Measurements from ENCODE around the gene SLC6A19. TPM values are rescaled to one million over a fixed set of nuclear protein-coding genes. Genes with fewer than 3 reads are reported as not detected.
"Not testable (repeated sequence)": the region's sequence is repeated elsewhere in the genome, so short reads cannot be mapped to it uniquely, and the experiment has no call there.

SLC6A19 gene
- total RNA-seq, 3 donors from 2014 or later, result 14.4 to 92.8 (median 29.2) TPM

DNA sequence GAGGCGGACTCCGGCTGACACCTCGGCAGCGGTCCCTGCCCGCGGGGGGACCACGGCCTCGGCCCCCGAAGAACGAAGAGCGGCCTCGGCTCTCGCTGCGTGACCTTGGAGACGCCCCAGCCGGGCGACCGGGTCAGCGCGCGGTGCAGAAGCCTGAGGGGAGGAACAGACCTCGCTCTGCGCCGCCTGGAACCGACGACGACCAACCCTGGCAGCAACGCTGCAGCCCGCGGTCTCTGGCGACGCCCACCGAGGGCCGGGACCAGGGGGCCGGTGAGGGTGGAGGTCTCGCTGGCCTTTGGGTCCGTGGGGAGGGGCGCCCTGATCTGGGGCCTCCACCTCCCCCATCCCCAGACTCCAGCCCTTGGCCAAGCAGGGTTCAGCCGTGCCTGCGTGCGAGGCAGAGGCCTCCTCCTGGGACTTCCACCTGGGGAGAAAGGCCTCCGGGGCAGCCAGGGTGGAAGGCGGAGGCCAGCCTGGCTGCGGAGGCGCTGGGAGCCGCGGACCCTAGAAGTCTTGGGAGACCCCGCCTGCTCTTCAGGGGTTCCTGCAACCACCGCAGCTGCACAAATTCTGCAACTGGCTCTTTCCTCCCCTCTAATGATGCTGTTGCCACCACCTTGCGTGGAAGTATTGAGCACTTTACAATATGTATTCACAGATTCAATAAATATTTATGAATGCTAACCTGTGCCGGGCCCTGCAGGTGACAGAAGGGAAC lies 45.2 kb upstream of the SLC6A19 start:
- intact Hi-C loops (cut with DNase I, micrococcal nuclease), result no loop called here
- Histone ChIP-seq H3K36me3 (ENCODE audit: low read depth) (no peaks in the 10 kb centered on the region), H3K4me1 (ENCODE audit: low read depth) (peaks cover 8% of the 10 kb centered on the region), H3K9me3 (no peaks in the 10 kb centered on the region), H3K4me3 (no peak overlapping the region)
- ATAC-seq (no peak), DNase-seq (no peak)
- TF ChIP-seq, protein P1, sequence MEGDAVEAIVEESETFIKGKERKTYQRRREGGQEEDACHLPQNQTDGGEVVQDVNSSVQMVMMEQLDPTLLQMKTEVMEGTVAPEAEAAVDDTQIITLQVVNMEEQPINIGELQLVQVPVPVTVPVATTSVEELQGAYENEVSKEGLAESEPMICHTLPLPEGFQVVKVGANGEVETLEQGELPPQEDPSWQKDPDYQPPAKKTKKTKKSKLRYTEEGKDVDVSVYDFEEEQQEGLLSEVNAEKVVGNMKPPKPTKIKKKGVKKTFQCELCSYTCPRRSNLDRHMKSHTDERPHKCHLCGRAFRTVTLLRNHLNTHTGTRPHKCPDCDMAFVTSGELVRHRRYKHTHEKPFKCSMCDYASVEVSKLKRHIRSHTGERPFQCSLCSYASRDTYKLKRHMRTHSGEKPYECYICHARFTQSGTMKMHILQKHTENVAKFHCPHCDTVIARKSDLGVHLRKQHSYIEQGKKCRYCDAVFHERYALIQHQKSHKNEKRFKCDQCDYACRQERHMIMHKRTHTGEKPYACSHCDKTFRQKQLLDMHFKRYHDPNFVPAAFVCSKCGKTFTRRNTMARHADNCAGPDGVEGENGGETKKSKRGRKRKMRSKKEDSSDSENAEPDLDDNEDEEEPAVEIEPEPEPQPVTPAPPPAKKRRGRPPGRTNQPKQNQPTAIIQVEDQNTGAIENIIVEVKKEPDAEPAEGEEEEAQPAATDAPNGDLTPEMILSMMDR (IDR thresholded peaks at IDR 0.05), result no peak

DNA sequence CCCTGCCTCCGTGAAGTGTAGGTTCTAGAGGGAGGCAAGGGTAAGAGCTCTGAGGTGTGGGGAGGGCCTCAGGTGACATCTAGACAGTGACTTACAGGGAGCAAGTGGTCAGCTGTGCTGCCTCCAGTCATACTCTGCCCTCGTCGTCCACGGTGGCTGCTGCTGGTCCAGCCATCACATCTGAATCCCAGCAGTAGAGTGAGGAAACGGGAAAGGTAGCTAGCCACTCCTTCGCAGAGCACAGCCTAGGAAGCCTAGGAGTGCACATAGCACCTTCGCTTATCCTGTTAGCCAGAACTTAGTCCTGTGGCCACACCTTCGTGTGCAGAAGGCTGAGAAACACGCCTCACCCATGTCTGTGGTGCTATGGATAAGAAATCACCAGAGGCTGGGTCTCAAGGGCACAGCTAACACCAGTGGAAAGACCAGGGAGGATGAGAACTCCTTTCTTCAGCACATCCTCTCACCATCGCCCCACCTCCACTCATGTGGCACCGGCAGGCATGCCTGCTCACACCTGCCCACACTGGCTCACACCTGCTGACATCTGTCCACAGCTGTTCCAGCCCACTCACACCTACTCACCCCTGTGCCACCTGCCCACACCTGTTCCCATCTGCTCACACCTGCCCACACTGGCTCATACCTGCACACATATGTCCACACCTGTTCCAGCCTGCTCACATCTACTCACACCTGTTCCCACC lies 44.5 kb upstream of the SLC6A19 start:
- DNase-seq (no peak), ATAC-seq (no peak)
- peaks cover 14% of the 10 kb centered on the region for H3K4me1 ChIP-seq (ENCODE audit: low read depth)
- H3K4me3 ChIP-seq, result no peak overlapping the region
- TF ChIP-seq, protein P1 (IDR thresholded peaks at IDR 0.05), result no peak
- no peaks in the 10 kb centered on the region for H3K9me3 ChIP-seq
- no peaks in the 10 kb centered on the region for H3K36me3 ChIP-seq (ENCODE audit: low read depth)
- intact Hi-C loops (cut with DNase I, micrococcal nuclease), result no loop called here

DNA sequence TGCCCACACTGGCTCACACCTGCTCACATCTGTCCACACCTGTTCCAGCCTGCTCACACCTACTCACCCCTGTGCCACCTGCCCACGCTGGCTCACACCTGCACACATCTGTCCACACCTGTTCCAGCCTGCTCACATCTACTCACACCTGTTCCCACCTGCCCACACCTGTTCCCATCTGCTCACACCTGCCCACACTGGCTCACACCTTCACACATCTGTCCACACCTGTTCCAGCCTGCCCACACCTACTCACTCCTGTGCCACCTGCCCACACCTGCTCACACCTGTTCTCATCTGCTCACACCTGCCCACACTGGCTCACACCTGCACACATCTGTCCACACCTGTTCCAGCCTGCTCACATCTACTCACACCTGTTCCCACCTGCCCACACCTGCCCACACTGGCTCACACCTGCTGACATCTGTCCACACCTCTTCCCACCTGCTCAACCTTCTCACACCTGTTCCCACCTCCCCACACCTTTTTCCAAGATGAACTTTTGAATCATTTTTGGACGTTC lies 43.9 kb upstream of the SLC6A19 start:
- H3K9me3 ChIP-seq; H3K36me3 ChIP-seq (ENCODE audit: low read depth); DNase-seq; ATAC-seq; intact Hi-C loops (cut with DNase I, micrococcal nuclease); H3K4me3 ChIP-seq: not testable (repeated sequence)
- H3K4me1 ChIP-seq (ENCODE audit: low read depth), result peaks cover 18% of the 10 kb centered on the region

DNA sequence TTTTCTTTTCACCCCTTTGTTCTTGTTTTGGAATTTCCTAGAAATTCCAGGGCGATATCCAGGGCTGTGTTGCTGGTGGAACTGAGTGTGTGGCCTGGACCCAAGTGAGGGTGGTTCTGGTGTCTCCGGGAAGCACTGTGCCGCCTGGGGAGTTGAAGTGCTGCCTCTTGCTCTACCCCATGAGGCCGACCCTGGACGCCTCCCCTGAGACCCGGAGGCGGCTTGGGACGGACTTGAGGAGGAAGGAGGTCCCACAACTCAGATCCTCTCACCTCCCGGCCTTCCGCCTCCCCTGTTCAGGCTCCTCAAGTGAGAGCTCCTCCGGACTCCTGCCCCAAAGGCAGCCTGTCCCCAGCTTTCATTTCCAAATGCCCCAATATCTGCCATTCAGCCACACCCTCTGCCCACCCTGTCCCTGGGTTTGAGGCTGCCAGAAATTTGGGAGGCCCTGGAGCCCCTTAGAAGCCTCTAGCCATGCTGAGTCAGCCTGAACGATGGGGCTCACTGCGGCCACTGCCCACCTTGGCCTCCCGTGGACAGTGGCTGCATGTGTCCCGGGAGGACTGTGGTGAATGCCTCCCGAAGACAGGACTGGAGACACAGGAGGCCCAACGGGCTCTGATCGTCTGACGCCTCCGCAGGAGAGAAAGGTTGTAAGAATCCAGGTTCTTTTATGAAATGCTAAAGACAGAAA lies 42.6 kb upstream of the SLC6A19 start:
- no peak for ATAC-seq
- no peaks in the 10 kb centered on the region for H3K9me3 ChIP-seq
- H3K4me1 ChIP-seq (ENCODE audit: low read depth), result peaks cover 18% of the 10 kb centered on the region
- TF ChIP-seq, protein P1 (IDR thresholded peaks at IDR 0.05), result no peak
- no peak for DNase-seq
- H3K36me3 ChIP-seq (ENCODE audit: low read depth), result no peaks in the 10 kb centered on the region
- H3K4me3 ChIP-seq, result no peak overlapping the region
- intact Hi-C loops (cut with DNase I, micrococcal nuclease), result no loop called here

DNA sequence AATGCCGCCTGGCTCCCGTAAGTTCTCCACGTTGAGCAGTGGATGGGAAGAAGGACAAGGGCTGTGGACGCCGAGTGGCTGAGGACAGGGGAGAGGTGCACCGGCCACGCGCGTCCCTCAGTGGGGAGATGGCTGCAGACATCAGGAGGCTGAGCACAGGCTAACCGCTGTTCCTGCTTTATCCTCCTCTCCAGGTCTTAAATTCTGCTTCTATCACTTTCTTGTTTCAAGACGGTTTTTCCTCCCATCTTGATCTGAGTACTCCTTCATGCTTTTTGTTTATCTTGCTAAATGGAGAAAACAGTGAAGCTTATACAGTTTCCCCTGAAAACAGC lies 42.1 kb upstream of the SLC6A19 start:
- H3K36me3 ChIP-seq (ENCODE audit: low read depth), result no peaks in the 10 kb centered on the region
- intact Hi-C loops (cut with DNase I, micrococcal nuclease), result no loop called here

More for the DNA sequence above, 42.1 kb upstream of the SLC6A19 start:
- H3K9me3 ChIP-seq, result no peaks in the 10 kb centered on the region
- TF ChIP-seq, protein P1 (IDR thresholded peaks at IDR 0.05), result no peak
- H3K4me3 ChIP-seq, result no peak overlapping the region
- ATAC-seq, result no peak
- DNase-seq, result no peak
- H3K4me1 ChIP-seq (ENCODE audit: low read depth), result peaks cover 18% of the 10 kb centered on the region
